Pancreas (tissue), 10 donors: Measurements from ENCODE around the gene NOX1. TPM values are rescaled to one million over a fixed set of nuclear protein-coding genes. Genes with fewer than 3 reads are reported as not detected.
"Not testable (repeated sequence)": the region's sequence is repeated elsewhere in the genome, so short reads cannot be mapped to it uniquely, and the experiment has no call there.

Experiments
- ATAC-seq, 4 donors: fragments of 200-7000 bp; cut with Tn5 transposase; one replicate each; pipeline versions ENCODE4 v1.8.0 to v1.9.1; 2020; ENCODE audit warnings: mild to moderate bottlenecking in 4 of 4, moderate library complexity in 4 of 4
- DNase-seq, 6 donors: peaks; one replicate each; pipeline ENCODE4 v3.0.0-alpha.2; 2020
- FAIRE-seq: peaks from 2 replicates; lab custom pipeline; 2012; peaks lifted over from hg19 to GRCh38; lab: Jason Lieb, UNC
- H3K27ac ChIP-seq, 4 donors: fragments of 200-600 bp; sonication (generic); 1 replicate in 3 of 4; 2 replicates in 1 of 4; pipeline versions ENCODE4 v1.5.0 to v1.8.0; 2020
- H3K27me3 ChIP-seq, 4 donors: fragments of 200-600 bp; one replicate each; pipeline ENCODE4 v1.8.0; 2021
- H3K36me3 ChIP-seq, 3 donors: fragments of 200-600 bp; sonication (generic) in 1 of 3; one replicate each; pipeline versions ENCODE4 v1.5.0 to v1.8.0; 2020 to 2021
- H3K4me1 ChIP-seq, 3 donors: fragments of 200-600 bp; one replicate each; pipeline ENCODE4 v1.8.0; 2021
- H3K4me3 ChIP-seq, 4 donors: fragments of 200-600 bp; sonication (generic) in 2 of 4; one replicate each; pipeline versions ENCODE4 v1.5.0 to v1.8.0; 2020 to 2021
- H3K9me3 ChIP-seq, 4 donors: fragments of 200-600 bp; one replicate each; pipeline ENCODE4 v1.8.0; 2021
- WGBS, 2 donors: extraction: QIAGEN DNeasy Blood & Tissue Kit; methylation state at CpG; one replicate each; pipeline ENCODE4 v1.1.7; 2013; 5-methylcytosine and 5-hydroxymethylcytosine counted together
- intact Hi-C, 3 donors: fragments of 100-400 bp; cut with DNase I; formaldehyde crosslinking; loops; one replicate each; pipeline versions ENCODE4 v1.11.1 to v1.14.2; 2022
- polyA plus RNA-seq, 2 donors: library from polyadenylated mRNA; stranded (reverse); fragments of 200-250 nt; gene quantifications; one replicate each; pipeline ENCODE4 v1.2.3, GENCODE V29; 2013
- total RNA-seq, 6 donors: library from RNA; stranded (reverse); fragmentation: NEBNext Ultra II Directional in 4 of 6; extraction: Animal tissue kit (Norgen Biotek cat#: 25700) in 4 of 6; gene quantifications; one replicate each; pipeline versions ENCODE4 v1.2.1 to v1.2.4, GENCODE V29; 2021 to 2023
- TF ChIP-seq, protein P1 (sequence below), 4 donors: fragments of 200-600 bp; sonication (generic) in 3 of 4; IDR thresholded peaks; one replicate each; pipeline versions ENCODE4 v1.5.0 to v1.8.0; 2021; ENCODE audit warnings: antibody characterized with exemption in 4 of 4
- donor health status: healthy with polysubstance abuse.
- donor health status: DM: no; HTN: no; CAD: no; lungs with moderate emphysema.
- donor health status: DM: no; HTN: no; CAD: no.
- donor health status: control.
- donor health status: control.
- donor health status: Bipolar disorder and iron deficiency.
- donor health status: DM: yes; HTN: yes; CAD: no.
- donor health status: DM: no; HTN: no; CAD: no.
- donor health status: DM: no; HTN: no; CAD: no.
- donor health status: DM: yes; HTN: yes; CAD: no.

The NOX1 gene
- total and polyA plus RNA-seq, 8 donors: 0.16 TPM; not detected in 7

DNA sequence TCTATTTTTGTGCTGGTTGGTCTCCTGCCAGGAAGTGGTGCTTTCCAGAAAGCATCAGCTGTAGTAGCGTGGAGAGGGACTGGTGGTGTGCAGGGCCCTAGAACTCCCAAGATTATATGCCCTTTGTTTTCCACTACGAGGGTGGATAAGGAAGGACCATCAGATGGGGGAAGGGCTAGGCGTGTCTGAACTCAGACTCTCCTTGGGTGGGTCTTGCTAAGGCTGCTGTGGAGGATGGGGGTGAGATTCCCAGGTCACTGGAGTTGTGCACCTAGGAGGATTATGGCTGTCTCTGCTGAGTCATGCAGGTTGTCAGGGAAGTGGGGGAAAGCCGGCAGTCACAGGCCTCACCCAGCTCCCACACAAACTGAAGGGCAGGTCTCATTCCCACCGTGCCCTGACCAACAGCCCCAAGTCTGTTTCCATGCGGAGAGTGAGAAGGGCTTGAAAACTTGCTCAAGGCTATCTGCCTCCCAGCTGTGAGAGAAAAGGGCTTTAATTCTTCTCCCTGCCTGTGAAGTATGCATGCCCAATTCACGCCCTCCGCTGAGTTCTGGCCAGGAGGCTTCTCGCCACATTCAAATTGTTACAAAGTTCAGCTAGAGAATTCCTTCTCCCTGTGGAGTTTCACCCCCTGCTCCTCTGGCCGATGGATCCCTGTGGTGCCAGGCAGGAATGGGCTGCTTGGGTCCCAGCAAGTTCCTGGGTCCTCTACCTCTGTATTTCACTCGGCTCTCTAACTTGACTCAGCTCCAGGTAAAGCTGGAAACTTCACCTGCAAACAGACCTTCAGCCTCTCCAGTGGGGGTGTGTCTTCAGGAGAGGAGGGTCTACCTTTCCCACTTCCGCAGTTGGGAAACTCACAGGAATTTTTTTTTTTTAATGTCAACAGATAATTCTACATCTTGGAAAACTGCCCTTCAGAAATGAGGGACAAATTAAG is 61.7 kb downstream of the NOX1 start:
- WGBS, 2 donors: 34 to 37% methylated on average over 12 of the region's 12 CpGs
- FAIRE-seq: no peak
- no peak for DNase-seq
- Histone ChIP-seq H3K4me1 (no peaks in the 10 kb centered on the region), H3K27ac (no peak overlapping the region), H3K27me3 (peaks cover 0 to 11% (median 6%) of the 10 kb centered on the region in 4 donors), H3K9me3 (no peaks in the 10 kb centered on the region), H3K4me3 (no peak overlapping the region), H3K36me3 (no peaks in the 10 kb centered on the region)
- intact Hi-C loops: no loop called here
- ATAC-seq: no peak
- TF ChIP-seq, protein P1, sequence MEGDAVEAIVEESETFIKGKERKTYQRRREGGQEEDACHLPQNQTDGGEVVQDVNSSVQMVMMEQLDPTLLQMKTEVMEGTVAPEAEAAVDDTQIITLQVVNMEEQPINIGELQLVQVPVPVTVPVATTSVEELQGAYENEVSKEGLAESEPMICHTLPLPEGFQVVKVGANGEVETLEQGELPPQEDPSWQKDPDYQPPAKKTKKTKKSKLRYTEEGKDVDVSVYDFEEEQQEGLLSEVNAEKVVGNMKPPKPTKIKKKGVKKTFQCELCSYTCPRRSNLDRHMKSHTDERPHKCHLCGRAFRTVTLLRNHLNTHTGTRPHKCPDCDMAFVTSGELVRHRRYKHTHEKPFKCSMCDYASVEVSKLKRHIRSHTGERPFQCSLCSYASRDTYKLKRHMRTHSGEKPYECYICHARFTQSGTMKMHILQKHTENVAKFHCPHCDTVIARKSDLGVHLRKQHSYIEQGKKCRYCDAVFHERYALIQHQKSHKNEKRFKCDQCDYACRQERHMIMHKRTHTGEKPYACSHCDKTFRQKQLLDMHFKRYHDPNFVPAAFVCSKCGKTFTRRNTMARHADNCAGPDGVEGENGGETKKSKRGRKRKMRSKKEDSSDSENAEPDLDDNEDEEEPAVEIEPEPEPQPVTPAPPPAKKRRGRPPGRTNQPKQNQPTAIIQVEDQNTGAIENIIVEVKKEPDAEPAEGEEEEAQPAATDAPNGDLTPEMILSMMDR (IDR thresholded peaks at IDR 0.05): no peak

GRCh38 chrX:100808265-100808664 is 65.9 kb downstream of the NOX1 start:
- H3K36me3 ChIP-seq, ATAC-seq, H3K4me1 ChIP-seq, FAIRE-seq, intact Hi-C loops, H3K4me3 ChIP-seq, H3K27me3 ChIP-seq, H3K9me3 ChIP-seq, DNase-seq, H3K27ac ChIP-seq: not testable (repeated sequence)
- 75 to 83% methylated on average over 7 of the region's 7 CpGs for WGBS, 2 donors

- no peak overlapping the region for H3K4me3 ChIP-seq
- intact Hi-C loops: no loop called here
- H3K27ac ChIP-seq: no peak overlapping the region
- DNase-seq (no peak), FAIRE-seq (no peak), ATAC-seq (no peak)
- H3K27me3 ChIP-seq: peaks cover 0 to 6% (median 1%) of the 10 kb centered on the region in 4 donors
- no peaks in the 10 kb centered on the region for H3K4me1 ChIP-seq
- TF ChIP-seq, protein P1 (IDR thresholded peaks at IDR 0.05): no peak
- no peaks in the 10 kb centered on the region for H3K36me3 ChIP-seq
- no peaks in the 10 kb centered on the region for H3K9me3 ChIP-seq
- 36 to 43% methylated on average over 1 of the region's 1 CpG for WGBS, 2 donors
These were observed 69.4 kb downstream of the NOX1 start for GRCh38 chrX:100804780-100805179.

- DNase-seq (no peak), ATAC-seq (no peak), FAIRE-seq (peak; percentile 26)
- H3K4me3 ChIP-seq: no peak overlapping the region
- H3K27ac ChIP-seq: no peak overlapping the region
- 60 to 63% methylated on average over 3 of the region's 3 CpGs for WGBS, 2 donors
- H3K27me3 ChIP-seq: peaks cover 0 to 11% (median 1%) of the 10 kb centered on the region in 4 donors
- intact Hi-C loops: no loop called here
- H3K4me1 ChIP-seq: no peaks in the 10 kb centered on the region
- H3K9me3 ChIP-seq: no peaks in the 10 kb centered on the region
- no peaks in the 10 kb centered on the region for H3K36me3 ChIP-seq
- TF ChIP-seq, protein P1 (IDR thresholded peaks at IDR 0.05): no peak
These were observed 71.3 kb downstream of the NOX1 start for GRCh38 chrX:100802843-100803242.

DNA sequence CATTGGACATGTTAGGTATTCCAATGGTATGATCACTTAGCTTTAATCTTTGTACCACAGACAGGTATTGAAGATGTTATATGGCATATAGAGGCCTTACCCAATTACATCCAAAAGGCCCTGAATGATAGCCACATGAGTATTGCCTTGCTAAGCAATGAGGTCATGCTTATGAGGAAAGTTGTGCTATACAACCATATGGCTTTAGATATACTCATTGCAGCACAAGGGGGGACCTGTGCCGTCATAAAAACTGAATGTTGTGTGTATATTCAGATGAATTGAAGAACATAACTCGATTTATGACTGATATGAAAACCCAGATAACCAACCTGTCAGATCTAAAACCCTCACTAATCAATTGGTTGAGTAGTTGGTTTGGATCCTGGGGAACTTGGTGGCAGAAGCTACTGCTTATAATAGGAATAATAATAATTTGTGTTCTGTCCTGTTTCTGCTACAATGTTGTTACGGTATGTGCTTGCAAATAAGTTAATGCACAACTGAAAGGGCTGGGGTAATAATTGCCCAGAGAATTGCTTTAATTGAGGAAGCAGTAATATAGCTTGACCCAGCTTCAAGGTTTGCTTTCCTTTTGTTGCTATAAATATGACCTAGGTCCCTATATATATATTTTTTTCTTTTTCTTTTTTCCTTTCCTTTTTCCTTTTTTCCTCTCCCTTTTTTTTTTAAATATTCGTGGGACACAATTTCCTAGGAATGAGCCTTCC is 75.5 kb downstream of the NOX1 start:
- 31% methylated on average over 4 of the region's 4 CpGs for WGBS, 2 donors
- ATAC-seq: no peak

More for the DNA sequence above, 75.5 kb downstream of the NOX1 start:
- Histone ChIP-seq H3K4me3 (no peak overlapping the region), H3K4me1 (no peaks in the 10 kb centered on the region), H3K27ac (no peak overlapping the region), H3K36me3 (no peaks in the 10 kb centered on the region), H3K9me3 (no peaks in the 10 kb centered on the region), H3K27me3 (peaks cover 0 to 11% (median 0%) of the 10 kb centered on the region in 4 donors)
- intact Hi-C loops: no loop called here
- FAIRE-seq: peak; percentile 20
- DNase-seq: no peak
- TF ChIP-seq, protein P1 (IDR thresholded peaks at IDR 0.05): no peak
